Midbrain (tissue), 1 donor: ENCODE results near the gene SLC44A5.

Experiments
- DNase-seq: peaks from one replicate; lab custom pipeline; 2025; lab: John Stamatoyannopoulos, UW

Gene SLC44A5

GRCh38 chr1:75588779-75589475 lies 22.0 kb downstream of the SLC44A5 start:
- no peak for DNase-seq

- DNase-seq, result no peak
Measured at GRCh38 chr1:75587692-75588091, 23.2 kb downstream of the SLC44A5 start.

GRCh38 chr1:75583282-75583681 lies 27.6 kb downstream of the SLC44A5 start:
- no peak for DNase-seq

- DNase-seq, result no peak
Measured at GRCh38 chr1:75582725-75583261, 28.1 kb downstream of the SLC44A5 start.

- DNase-seq, result no peak
Measured at GRCh38 chr1:75579046-75579445, 31.9 kb downstream of the SLC44A5 start.

- no peak for DNase-seq
Measured at GRCh38 chr1:75575837-75576236, 35.1 kb downstream of the SLC44A5 start.

- DNase-seq, result no peak
Measured at GRCh38 chr1:75567191-75567590, 43.7 kb downstream of the SLC44A5 start.

- no peak for DNase-seq
Measured at GRCh38 chr1:75559800-75560199, 51.1 kb downstream of the SLC44A5 start.

- no peak for DNase-seq
Measured at GRCh38 chr1:75559136-75559535, 51.8 kb downstream of the SLC44A5 start.

GRCh38 chr1:75554870-75555269 lies 56.0 kb downstream of the SLC44A5 start:
- no peak for DNase-seq

GRCh38 chr1:75554181-75554580 lies 56.7 kb downstream of the SLC44A5 start:
- no peak for DNase-seq

- DNase-seq, result no peak
Measured at GRCh38 chr1:75550559-75550958, 60.4 kb downstream of the SLC44A5 start.

- DNase-seq, result no peak
Measured at GRCh38 chr1:75548721-75549480, 62.0 kb downstream of the SLC44A5 start.

- no peak for DNase-seq
Measured at GRCh38 chr1:75543705-75544104, 67.2 kb downstream of the SLC44A5 start.

- DNase-seq, result no peak
Measured at GRCh38 chr1:75542818-75543570, 67.9 kb downstream of the SLC44A5 start.

- no peak for DNase-seq
Measured at GRCh38 chr1:75539230-75540116, 71.4 kb downstream of the SLC44A5 start.

- DNase-seq, result no peak
Measured at GRCh38 chr1:75533085-75533484, 77.8 kb downstream of the SLC44A5 start.

GRCh38 chr1:75531570-75531969 lies 79.3 kb downstream of the SLC44A5 start:
- DNase-seq, result no peak

- DNase-seq, result no peak
Measured at GRCh38 chr1:75529488-75529887, 81.4 kb downstream of the SLC44A5 start.

- DNase-seq, result no peak
Measured at GRCh38 chr1:75528001-75528400, 82.9 kb downstream of the SLC44A5 start.

- no peak for DNase-seq
Measured at GRCh38 chr1:75522389-75522788, 88.5 kb downstream of the SLC44A5 start.

GRCh38 chr1:75521658-75522057 lies 89.3 kb downstream of the SLC44A5 start:
- DNase-seq, result no peak
